OCI-LY7 (cell line): ENCODE data around the gene MRAS. TPM values are rescaled to one million over a fixed set of nuclear protein-coding genes. Genes with fewer than 3 reads are reported as not detected.
A peak's percentile ranks its signal among the peaks of the same experiment; 100 is the strongest.

Experiments used
- BruUV-seq: library from RNA; stranded (reverse); fragments of 400-500 nt; replicated peaks from 2 replicates; lab custom pipeline; 2021; lab: Mats Ljungman, UMichigan
- CTCF ChIA-PET: fragments of 300-600 bp; sonication (Branson Sonifier 250); formaldehyde crosslinking; loops from one replicate; lab custom pipeline; 2022; ENCODE audit warnings: antibody characterized with exemption; ENCODE audit not compliant: unreplicated experiment; lab: Charles Lee
- POLR2A ChIA-PET: fragments of 300-600 bp; sonication (Branson Sonifier 250); formaldehyde crosslinking; loops from one replicate; lab custom pipeline; 2022; ENCODE audit warnings: antibody characterized with exemption; lab: Charles Lee
- DNase-seq: peaks from one replicate; pipeline ENCODE4 v3.0.0-alpha.2; 2015; ENCODE audit warnings: low spot score
- H2AFZ ChIP-seq: fragments of 200-600 bp; sonication (generic), shearing (Covaris generic); 2 replicates; pipeline ENCODE4 v1.6.1; 2014; ENCODE audit warnings: mild to moderate bottlenecking, antibody characterized with exemption, low read length, moderate library complexity
- H3K27ac ChIP-seq: fragments of 200-600 bp; sonication (generic); 2 replicates; pipeline ENCODE4 v1.5.1; 2014; ENCODE audit warnings: mixed run types, low read depth, mild to moderate bottlenecking, moderate library complexity, low read length, inconsistent platforms; ENCODE audit not compliant: poor library complexity, severe bottlenecking
- H3K36me3 ChIP-seq: fragments of 200-600 bp; sonication (generic); 2 replicates; pipeline ENCODE4 v1.6.1; 2014; ENCODE audit warnings: mild to moderate bottlenecking, antibody characterized with exemption, low read length, moderate library complexity, mixed read lengths; ENCODE audit not compliant: insufficient read depth
- H3K4me1 ChIP-seq: fragments of 200-600 bp; sonication (generic); 2 replicates; pipeline ENCODE4 v1.5.1; 2014; ENCODE audit warnings: mild to moderate bottlenecking, low read length; ENCODE audit not compliant: insufficient read depth, poor library complexity, severe bottlenecking
- H3K4me2 ChIP-seq: fragments of 200-600 bp; sonication (generic); 2 replicates; pipeline ENCODE4 v1.6.1; 2014; ENCODE audit warnings: mild to moderate bottlenecking, low read length
- H3K4me3 ChIP-seq: fragments of 200-600 bp; sonication (generic); 2 replicates; pipeline ENCODE4 v1.5.1; 2014; ENCODE audit warnings: mild to moderate bottlenecking, low read depth, low read length; ENCODE audit not compliant: poor library complexity, severe bottlenecking
- H3K79me2 ChIP-seq: fragments of 200-600 bp; sonication (generic); 2 replicates; pipeline ENCODE4 v1.6.1; 2016; ENCODE audit warnings: low read depth, mild to moderate bottlenecking, low read length, moderate library complexity, mixed read lengths; ENCODE audit not compliant: insufficient read depth
- H3K9me2 ChIP-seq: fragments of 200-600 bp; sonication (generic); 2 replicates; pipeline ENCODE4 v1.6.1; 2016; ENCODE audit warnings: mild to moderate bottlenecking, low read length, mixed read lengths; ENCODE audit not compliant: insufficient read depth
- H3K9me3 ChIP-seq: fragments of 200-600 bp; sonication (generic); 2 replicates; pipeline ENCODE4 v1.6.1; 2014; ENCODE audit warnings: mild to moderate bottlenecking, mixed run types, low read length, mixed read lengths
- H4K20me1 ChIP-seq: fragments of 200-600 bp; sonication (generic); 2 replicates; pipeline ENCODE4 v1.6.1; 2014; ENCODE audit warnings: mild to moderate bottlenecking, antibody characterized with exemption, low read length, moderate library complexity, mixed read lengths; ENCODE audit not compliant: insufficient read depth
- CTCF ChIP-seq: fragments of 200-600 bp; sonication (generic); conservative IDR thresholded peaks from 2 replicates; pipeline ENCODE4 v1.5.1; 2014; ENCODE audit warnings: mild to moderate bottlenecking, antibody characterized with exemption, low read length, moderate library complexity, mixed read lengths
- EZH2phosphoT487 ChIP-seq: fragments of 200-600 bp; sonication (generic); IDR thresholded peaks from 2 replicates; pipeline ENCODE4 v1.6.1; 2018; ENCODE audit warnings: low read depth, borderline replicate concordance, mild to moderate bottlenecking, mixed run types, antibody characterized with exemption, low read length, moderate library complexity, mixed read lengths
- intact Hi-C: fragments of 100-400 bp; cut with micrococcal nuclease; formaldehyde crosslinking; loops from one replicate; pipeline ENCODE4 v1.10.0; 2022; ENCODE audit not compliant: unreplicated experiment
- total RNA-seq, 2 experiments: library from RNA; depleted of rRNA in 1 of 2; stranded (reverse); fragments of >200 nt in 1 of 2; shearing (Covaris generic) in 1 of 2; gene quantifications; 2 replicates each; pipeline ENCODE4 v1.2.3, GENCODE V29; 2014 to 2022

MRAS gene
- total RNA-seq, 2 experiments from 2014 or later = not detected

DNA sequence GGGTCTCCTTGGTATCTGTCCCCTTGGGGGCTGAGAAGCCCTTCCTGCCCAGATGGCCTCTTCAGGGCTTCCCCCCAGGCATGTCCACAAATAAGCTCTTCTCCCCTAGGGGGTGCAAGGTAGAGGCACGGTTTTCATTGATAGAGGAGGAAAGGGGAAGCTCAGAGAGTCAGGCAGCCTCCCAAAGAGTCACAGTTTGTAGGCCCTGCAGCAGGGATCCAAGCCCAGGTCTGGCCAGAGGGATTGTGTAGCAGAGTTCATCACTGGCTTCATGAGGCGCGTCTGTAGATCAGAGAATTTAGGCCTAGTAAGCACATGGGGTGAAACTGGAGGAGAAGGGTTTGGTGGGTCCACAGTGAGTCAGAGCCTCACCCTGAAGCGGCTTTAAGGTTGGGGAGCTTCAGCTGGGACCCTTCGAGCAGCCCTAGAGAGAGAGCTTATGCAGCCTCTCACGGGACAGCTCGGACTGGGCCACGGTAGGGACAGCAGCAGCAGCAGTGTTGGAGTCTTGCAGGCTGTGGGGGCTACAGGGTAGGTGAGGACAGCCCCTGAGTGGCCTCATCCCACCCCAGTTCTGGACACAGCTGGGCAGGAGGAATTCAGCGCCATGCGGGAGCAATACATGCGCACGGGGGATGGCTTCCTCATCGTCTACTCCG lies 48.5 kb downstream of the MRAS start:
- no peaks in the 10 kb centered on the region for H3K9me2 ChIP-seq
- no peaks in the 10 kb centered on the region for H3K79me2 ChIP-seq
- H4K20me1 ChIP-seq = no peaks in the 10 kb centered on the region
- ChIA-PET POLR2A (no interaction called here), CTCF (no interaction called here)
- H2AFZ ChIP-seq = no peak overlapping the region
- no peaks in the 10 kb centered on the region for H3K36me3 ChIP-seq
- no peak overlapping the region for H3K4me2 ChIP-seq
- DNase-seq = peak; percentile 21
- intact Hi-C loops = no loop called here
- no peak overlapping the region for H3K27ac ChIP-seq
- TF ChIP-seq CTCF = no peak
- TF ChIP-seq EZH2phosphoT487 = no peak
- H3K4me3 ChIP-seq = no peak overlapping the region
- BruUV-seq = no TSS peak
- H3K4me1 ChIP-seq = peaks cover 5% of the 10 kb centered on the region
- no peaks in the 10 kb centered on the region for H3K9me3 ChIP-seq

- Histone ChIP-seq H4K20me1 (no peaks in the 10 kb centered on the region), H3K4me1 (peaks cover 5% of the 10 kb centered on the region), H3K9me2 (no peaks in the 10 kb centered on the region), H3K9me3 (no peaks in the 10 kb centered on the region), H3K36me3 (no peaks in the 10 kb centered on the region), H3K4me2 (no peak overlapping the region), H2AFZ (no peak overlapping the region), H3K79me2 (no peaks in the 10 kb centered on the region), H3K27ac (no peak overlapping the region), H3K4me3 (no peak overlapping the region)
- ChIA-PET CTCF (no interaction called here), POLR2A (no interaction called here)
- BruUV-seq = no TSS peak
- intact Hi-C loops = no loop called here
- DNase-seq = no peak
- TF ChIP-seq CTCF (peak; percentile 29; the same call in 1 of the 2 replicates), EZH2phosphoT487 (no peak)
Observed at GRCh38 chr3:138397983-138398382, 49.6 kb downstream of the MRAS start.
